Urothelium cell line (cell line): ENCODE measurements around the gene GRID1.

Experiments used
- DNase-seq: peaks from one replicate; pipeline ENCODE4 v3.0.0; 2011; ENCODE audit warnings: low spot score, mixed read lengths
- FAIRE-seq: peaks from 2 replicates; lab custom pipeline; 2011; peaks lifted over from hg19 to GRCh38; lab: Jason Lieb, UNC

GRID1 gene

DNA sequence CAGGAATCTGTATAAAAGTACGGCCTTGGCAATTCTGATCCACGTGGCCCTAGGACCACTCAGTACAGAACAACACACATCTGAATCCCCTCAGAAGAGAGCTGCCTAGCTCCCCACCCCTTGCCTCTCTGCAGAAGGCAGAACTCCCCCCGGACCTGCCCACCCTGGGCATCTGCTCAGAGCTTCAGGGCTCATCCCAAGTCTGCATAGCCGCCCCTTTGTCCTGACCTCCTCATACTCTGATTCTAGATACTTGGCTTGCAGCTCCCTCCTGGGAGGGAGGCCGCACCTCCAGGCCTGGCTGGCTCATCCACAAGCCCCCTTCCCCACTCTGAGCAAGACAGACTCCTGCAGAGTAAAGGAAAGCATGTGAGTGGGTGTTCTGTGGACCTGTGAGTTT, 49.6 kb downstream of the GRID1 start:
- no peak for FAIRE-seq
- DNase-seq: no peak

- DNase-seq (no peak), FAIRE-seq (no peak)
Measured at GRCh38 chr10:86316274-86316835, 50.2 kb downstream of the GRID1 start.

DNA sequence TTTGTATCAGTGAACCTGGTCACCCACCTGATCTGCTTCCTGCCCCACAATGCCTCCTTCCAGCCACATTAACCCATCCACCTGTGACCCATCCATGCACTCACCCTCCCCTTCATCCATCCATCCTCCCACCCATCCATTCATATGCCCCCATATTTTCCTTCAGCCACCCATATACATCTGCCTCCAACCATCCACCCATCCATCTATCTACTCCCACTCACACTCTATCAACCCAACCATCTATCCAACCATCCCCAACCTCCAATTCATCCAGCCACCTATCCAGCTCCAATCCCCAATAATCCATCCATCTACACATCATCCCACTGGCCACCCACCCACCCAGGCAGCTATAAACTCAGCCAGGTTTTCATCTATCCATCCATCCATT, 51.0 kb downstream of the GRID1 start:
- FAIRE-seq (no peak), DNase-seq (no peak)

DNA sequence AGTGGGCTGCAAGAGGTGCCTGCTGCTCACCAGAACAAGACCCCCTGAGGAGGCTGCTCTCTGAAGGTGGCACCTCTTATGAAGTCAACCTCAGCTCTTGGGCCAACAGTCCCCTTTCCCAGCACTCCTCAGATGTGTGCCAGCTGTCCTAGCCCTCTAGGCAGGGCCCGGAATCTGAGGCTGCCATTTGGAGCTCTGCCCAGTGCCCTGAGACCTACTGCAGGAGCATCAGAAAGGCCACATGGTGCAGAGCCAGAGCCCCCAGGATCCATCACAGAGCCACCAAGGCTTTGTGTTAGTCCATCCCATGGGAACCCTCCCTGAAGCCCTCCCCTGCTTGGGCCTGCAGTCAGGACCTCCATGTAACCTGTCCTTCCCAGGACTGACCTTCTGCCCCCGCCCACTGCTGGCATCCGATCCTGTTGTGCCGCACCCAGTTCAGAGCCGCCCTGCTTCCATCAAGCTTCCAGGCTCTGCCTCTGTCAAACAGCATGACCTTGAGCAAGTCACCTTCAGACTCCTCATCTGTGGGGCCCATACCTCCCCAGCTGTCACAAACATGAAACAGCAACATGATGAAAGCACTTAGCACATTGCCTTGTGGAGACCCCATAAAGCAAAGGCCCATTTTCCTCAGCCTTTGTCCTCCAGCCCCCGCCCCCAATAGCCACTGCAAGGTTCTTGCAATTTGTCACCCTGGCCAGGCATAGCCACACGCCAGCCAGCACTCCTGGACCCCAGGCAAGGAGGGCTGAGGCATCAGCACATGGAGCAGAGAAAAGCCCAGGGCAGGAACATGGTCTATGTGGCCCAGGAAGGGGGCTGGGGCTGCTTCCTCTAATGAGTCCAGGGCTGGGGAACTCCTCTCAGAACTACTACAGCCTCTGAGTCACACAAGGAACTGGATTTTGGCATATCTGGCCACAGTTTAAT, 51.7 kb downstream of the GRID1 start:
- DNase-seq: no peak
- FAIRE-seq: no peak

DNA sequence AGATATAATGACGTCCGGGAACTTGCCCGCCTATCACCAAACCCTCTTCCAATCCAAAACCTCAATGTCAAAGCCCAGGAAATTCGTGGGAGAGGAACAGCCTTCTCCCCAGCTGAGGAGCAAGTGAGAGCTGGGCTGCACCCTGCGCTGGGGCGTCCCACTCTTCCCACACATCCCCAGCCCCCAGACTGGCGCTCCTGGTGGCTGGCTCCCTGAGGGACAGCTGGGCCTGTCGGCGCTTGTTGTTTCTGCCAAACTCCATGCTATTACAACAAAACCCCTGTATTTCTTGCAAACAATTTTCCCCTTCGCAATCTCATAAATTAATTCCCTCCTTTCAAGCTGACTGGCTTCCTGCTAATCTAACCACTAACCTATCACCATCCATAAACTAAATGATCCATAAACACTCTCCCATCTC, 53.0 kb downstream of the GRID1 start:
- DNase-seq (no peak), FAIRE-seq (no peak)

- FAIRE-seq: no peak
- no peak for DNase-seq
Measured at GRCh38 chr10:86312701-86313270, 53.8 kb downstream of the GRID1 start.

DNA sequence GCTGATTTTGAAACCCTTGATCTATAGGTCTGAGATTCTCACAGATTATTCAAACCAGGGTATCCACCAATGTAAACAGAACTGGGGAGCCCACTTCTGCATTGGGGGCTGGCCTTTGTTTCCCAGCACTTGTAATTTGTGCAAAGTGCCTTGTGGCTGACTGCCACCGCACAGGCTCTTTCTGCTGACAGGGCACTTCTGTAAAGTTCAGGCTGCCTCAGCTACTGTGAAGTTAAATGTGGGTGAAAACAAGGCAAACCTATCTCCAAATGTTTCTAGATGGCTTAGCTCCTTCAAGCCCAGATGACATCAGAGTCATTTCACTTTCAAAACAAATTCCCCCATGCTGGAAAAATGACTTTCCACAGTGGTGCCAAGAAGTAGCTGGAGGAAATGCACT, 54.7 kb downstream of the GRID1 start:
- FAIRE-seq: no peak

DNA sequence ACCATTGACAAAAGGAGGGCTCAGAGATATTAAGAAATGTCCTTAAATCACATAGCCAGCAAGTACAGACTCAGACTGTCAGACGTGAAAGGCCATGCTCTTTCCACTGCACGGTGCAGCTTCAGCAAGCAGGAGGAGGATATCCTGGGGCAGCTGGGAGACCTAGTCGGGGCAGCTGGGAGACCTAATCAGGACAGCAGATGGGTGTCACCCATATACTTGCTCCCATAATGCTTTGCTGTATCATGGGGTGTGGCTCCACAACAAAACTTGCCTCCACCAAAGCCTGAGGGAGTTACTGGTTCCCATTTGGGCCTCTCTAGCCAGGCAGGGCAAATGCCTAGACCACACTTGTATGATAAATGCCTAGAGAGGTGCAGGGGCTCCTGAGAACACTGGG, 55.4 kb downstream of the GRID1 start:
- DNase-seq (no peak), FAIRE-seq (no peak)

More for the DNA sequence above, 54.7 kb downstream of the GRID1 start:
- no peak for DNase-seq

DNA sequence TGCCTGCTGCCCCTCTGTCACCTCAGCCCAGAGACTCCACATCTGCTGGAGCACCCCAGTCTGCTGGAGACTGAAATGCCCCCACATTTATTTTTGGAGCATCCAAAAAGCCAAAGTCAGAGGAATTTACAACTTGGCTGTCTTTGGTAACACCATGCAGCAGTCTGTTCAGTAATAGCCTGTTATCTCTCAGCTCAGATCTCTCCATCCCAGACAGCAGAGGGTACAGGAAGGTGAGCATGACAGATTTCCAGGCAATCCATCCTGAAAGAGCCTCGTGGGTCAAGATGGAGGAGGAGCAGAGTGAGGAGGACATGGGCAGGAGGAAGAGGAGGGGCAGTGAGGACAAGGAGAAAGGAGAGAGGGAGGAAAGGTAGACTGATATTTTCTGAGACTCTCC, 55.9 kb downstream of the GRID1 start:
- FAIRE-seq (no peak), DNase-seq (no peak)

- DNase-seq (no peak), FAIRE-seq (no peak)
Measured at GRCh38 chr10:86310291-86310690, 56.3 kb downstream of the GRID1 start.

DNA sequence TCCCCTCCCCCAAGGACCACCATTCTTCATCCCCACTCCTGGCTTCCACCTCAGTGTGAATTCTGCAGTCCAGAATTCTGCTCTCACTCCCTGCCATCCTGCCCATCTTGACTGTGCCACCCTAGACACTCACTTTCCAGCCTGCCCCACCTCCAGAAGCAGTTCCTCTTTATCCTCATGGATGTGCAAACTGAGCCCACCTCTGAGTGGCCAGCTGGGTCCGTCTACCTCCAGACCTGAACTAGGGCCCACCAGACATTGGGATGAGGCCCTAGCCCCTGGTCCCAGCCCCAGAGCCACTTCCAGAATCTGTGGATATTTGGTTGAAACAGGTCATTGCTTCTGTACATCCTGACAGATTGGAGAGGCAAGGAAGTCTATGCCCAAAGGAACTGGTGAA, 58.5 kb downstream of the GRID1 start:
- DNase-seq (no peak), FAIRE-seq (no peak)

DNA sequence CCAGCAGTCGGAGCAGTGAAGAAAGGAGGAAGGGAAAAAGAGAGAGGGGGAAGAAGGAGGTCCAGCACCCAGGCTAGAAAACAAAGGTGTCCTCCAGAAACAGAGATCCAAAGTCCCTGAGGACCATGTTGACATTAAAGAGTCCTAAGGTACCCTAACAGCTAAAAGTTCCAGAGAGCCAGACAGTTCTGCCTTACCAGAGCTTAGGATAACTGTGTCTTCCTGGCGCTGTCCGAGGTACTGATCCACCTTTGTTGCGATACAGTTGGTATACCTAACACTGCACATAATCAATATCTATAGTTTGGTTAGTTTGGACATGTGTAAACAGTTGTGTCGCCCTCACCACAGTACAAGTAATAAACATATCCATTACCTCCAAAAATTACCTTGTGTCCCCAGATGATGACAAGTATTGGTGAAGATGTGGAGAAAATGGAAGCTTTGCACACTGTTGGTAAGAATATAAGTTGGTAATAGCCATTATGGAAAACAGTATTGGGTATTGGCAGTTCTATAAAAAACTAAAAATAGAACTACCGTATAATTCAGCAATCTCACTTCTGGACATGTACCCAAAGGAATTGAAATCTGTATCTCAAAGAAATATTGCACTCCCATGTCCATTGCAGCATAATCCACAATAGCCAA, 59.8 kb downstream of the GRID1 start:
- peak; percentile 65 for FAIRE-seq
- peak; percentile 35 for DNase-seq

- DNase-seq (no peak), FAIRE-seq (no peak)
Measured at GRCh38 chr10:86305521-86305920, 61.1 kb downstream of the GRID1 start.

GRCh38 chr10:86304436-86304835, 62.2 kb downstream of the GRID1 start:
- no peak for FAIRE-seq

GRCh38 chr10:86303626-86304025, 63.0 kb downstream of the GRID1 start:
- FAIRE-seq (no peak), DNase-seq (no peak)

More at GRCh38 chr10:86304436-86304835, 62.2 kb downstream of the GRID1 start:
- DNase-seq: no peak

- no peak for FAIRE-seq
- no peak for DNase-seq
Measured at GRCh38 chr10:86301971-86302370, 64.6 kb downstream of the GRID1 start.

- no peak for DNase-seq
- FAIRE-seq: no peak
Measured at GRCh38 chr10:86300931-86301830, 65.4 kb downstream of the GRID1 start.

DNA sequence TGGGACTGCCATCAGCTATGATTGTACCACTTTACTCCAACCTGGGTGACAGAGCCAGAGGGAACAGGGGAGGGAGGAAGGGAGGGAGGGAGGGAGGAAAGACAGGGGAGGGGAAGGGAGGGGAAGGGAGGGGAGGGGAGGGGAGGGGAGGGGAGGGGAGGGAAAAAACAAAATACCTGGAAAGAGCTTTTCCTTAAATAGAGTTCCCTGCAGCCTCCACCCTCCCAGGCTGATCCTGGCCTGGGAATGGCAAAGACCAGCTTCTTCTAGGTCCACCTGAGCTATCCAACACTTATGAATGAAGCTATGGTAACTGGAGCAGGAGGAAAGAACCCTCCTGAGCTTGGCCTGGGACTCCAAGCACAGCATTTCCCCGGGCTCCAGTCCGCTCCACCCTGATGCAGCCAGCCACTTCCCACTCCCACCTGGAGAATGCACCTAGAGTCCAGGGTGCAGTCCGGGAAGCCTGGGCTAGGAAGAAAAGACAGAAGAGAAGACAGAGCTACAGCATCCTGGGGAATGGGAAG, 66.1 kb downstream of the GRID1 start:
- FAIRE-seq: no peak

GRCh38 chr10:86299562-86299961, 67.0 kb downstream of the GRID1 start:
- DNase-seq (no peak), FAIRE-seq (no peak)

More for the DNA sequence above, 66.1 kb downstream of the GRID1 start:
- no peak for DNase-seq

DNA sequence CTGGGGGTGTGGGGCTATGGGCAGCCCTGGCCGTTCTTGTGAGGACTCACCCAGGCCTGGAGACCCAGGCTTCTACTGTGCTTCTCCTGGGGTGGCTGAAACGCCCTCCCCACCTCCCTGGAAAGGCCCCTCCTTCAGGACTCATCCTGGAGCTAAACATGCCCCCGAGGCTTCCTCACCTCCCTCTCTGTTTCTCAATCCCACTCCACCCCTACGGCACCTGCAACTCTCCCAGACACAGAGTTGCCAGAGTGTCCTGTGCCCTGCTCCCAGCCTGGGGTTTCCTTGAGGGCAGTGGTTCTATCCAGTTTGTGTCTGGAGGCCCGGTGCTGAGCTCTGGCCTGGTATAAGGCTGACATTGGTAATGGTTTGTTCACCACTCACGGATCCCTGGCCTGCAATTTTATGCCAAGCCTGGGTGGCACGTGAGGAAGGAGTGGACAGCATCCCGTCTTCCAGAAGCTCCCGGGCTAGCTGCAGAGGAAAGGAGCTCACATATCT, 68.0 kb downstream of the GRID1 start:
- no peak for FAIRE-seq
- DNase-seq: no peak
